DMS114 treated with DMSO at 0.1 percent for 48 hours (cell line): ENCODE data around the gene SECISBP2.
"Not testable (repeated sequence)": the region's sequence is repeated elsewhere in the genome, so short reads cannot be mapped to it uniquely, and the experiment has no call there.

Source experiments
- DNase-seq: peaks from one replicate; lab custom pipeline; 2025; ENCODE audit not compliant: unreplicated experiment; lab: John Stamatoyannopoulos, UW

The SECISBP2 gene

GRCh38 chr9:89318123-89319014, at the start of gene SECISBP2:
Gene SECISBP2, plus strand, starts transcription at chr9:89318500. Its CDS starts 77 bp downstream, at chr9:89318577.
- DNase-seq: peak; percentile 78

- DNase-seq: no peak
Observed at GRCh38 chr9:89273528-89274279, 44.6 kb upstream of the SECISBP2 start.

- no peak for DNase-seq
Observed at GRCh38 chr9:89274838-89275237, 43.5 kb upstream of the SECISBP2 start.

DNA sequence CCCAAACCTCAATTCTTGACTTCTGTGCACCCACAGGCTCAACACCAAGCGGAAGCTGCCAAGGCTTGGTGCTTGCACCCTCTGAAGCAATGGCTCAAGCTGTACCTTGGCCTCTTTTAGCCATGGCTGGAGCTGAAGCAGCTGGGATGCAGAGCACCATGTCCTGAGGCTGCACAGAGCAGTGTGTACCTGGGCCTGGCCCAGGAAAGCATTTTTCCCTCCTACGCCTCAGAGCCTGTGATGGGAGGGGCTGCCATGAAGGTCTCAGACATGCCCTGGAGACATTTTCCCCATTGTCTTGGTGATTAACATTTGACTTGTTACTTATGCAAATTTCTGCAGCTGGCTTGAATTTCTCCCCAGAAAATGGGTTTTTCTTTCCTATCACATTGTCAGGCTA, 42.3 kb upstream of the SECISBP2 start:
- not testable (repeated sequence) for DNase-seq

GRCh38 chr9:89277043-89277442, 41.3 kb upstream of the SECISBP2 start:
- DNase-seq: no peak

GRCh38 chr9:89277454-89277853, 40.8 kb upstream of the SECISBP2 start:
- no peak for DNase-seq

GRCh38 chr9:89278551-89278950, 39.7 kb upstream of the SECISBP2 start:
- DNase-seq: no peak

GRCh38 chr9:89278997-89279739, 39.1 kb upstream of the SECISBP2 start:
- DNase-seq: peak; percentile 11

- no peak for DNase-seq
Observed at GRCh38 chr9:89281106-89281505, 37.2 kb upstream of the SECISBP2 start.

DNA sequence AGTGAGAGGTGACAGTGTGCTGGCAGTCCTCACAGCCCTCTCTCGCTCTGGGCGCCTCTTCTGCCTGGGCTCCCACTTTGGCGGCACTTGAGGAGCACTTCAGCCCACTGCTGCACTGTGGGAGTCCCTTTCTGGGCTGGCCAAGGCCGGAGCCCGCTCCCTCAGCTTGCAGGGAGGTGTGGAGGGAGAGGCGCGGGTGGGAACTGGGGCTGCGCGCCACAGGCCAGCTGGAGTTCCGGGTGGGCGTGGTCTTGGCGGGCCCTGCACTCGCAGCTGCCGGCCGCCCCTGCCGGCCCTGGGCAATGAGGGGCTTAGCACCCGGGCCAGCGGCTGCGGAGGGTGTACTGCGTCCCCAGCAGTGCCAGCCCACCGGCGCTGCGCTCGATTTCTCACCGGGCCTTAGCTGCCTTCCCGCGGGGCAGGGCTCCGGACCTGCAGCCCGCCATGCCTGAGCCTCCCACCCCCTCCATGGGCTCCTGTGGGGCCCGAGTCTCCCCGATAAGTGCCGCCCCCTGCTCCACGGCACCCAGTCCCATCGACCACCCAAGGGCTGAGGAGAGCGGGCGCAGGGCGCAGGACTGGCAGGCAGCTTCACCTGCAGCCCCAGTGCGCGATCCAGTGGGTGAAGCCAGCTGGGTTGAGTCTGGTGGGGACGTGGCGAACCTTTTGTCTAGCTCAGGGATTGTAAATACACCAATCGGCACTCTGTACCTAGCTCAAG, 35.9 kb upstream of the SECISBP2 start:
- not testable (repeated sequence) for DNase-seq

DNA sequence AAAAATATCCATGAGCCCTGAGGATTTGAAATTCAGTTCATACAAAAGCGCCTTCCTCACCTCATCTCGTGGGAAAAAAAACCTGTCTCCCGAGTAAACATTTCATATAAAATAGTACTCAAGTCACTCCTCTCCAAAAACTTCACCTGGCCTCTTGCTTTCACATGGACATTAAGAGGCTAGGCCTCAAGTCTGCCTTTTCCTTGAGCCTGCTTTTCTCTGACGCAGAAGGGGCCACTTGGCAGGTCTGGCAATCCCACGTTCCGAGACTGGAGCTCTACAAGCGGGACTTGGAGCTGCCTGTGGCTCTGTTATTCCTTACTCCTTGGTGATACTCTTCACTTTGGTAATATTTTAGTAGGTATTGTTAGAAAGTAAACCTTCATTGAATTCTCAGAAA, 34.2 kb upstream of the SECISBP2 start:
- no peak for DNase-seq

DNA sequence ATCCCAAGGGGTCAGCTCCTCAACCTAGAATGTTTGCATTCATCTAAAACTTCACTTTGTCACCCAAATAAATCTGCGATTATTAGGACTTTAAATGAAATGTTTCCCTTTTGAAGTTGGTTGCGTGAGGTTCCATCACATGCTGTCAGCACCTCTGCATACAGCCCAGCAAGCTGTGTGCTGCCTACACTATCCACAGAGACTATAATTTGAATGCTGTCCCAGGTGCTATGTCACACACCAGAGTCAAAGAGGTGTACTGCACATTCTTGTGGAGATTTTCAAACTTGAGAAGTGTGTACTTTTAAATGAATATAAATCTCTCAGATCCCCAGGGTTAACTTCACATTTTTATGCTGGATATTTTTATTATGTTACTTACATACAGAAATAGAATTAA, 26.6 kb upstream of the SECISBP2 start:
- no peak for DNase-seq

GRCh38 chr9:89293014-89293413, 25.3 kb upstream of the SECISBP2 start:
- no peak for DNase-seq

- no peak for DNase-seq
Observed at GRCh38 chr9:89295400-89295799, 22.9 kb upstream of the SECISBP2 start.

GRCh38 chr9:89301996-89302395, 16.3 kb upstream of the SECISBP2 start:
- DNase-seq: not testable (repeated sequence)

GRCh38 chr9:89304020-89304833, 14.1 kb upstream of the SECISBP2 start:
- no peak for DNase-seq

DNA sequence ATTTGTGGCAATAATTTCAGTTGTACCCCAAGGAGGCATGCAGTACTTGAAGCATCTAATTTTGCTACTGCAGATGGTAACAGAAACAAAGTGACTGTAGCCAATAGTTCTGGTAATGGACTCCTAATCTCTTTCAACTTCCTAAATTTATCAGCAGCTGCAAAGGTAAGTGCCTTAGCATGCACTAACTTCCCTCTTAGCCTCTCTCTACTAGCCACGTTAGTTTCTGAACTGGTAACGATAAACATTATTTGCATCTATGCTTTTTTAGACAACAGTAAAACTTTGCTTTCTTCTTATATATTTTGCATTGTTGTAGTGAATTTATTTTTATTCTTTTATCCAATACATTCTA, 13.5 kb upstream of the SECISBP2 start:
- no peak for DNase-seq

DNA sequence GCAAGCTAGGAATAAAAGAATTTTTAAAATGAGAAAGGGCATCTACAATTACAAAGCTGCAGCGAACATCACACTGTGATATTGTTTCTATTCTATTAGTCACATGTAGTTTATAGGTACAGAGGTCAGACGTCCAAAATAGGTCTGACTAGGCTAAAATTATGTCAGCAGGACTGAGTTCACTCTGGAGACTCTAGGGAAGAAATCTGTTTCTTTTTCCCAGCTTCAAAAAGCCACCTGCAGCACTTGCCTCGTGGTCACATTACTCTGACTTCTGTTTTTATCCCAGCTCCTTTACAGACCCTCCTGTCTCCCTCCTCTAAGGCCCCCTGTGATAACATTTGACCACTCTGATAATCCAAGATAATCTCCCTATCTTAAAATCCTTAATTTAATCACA, 12.4 kb upstream of the SECISBP2 start:
- no peak for DNase-seq

DNA sequence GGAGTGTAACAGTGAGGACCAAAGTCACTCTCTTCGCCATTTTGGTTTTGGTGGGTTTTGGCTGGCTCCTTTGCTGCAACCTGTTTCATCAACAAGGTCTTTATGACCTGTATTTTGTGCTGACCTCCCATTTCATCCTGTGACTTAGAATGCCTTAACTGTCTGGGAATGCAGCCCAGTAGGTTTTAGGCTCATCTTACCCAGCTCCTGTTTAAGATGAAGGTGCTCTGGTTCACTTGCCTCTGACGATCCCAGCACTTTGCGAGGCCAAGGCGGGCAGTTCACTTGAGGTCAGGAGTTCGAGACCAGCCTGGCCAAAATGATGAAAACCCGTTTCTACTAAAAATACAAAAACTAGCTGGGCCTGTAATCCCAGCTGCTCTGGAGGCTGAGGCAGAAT, 9.1 kb upstream of the SECISBP2 start:
- DNase-seq: no peak
